ENCODE measurements around the gene SLC48A1.

The SLC48A1 gene

DNA sequence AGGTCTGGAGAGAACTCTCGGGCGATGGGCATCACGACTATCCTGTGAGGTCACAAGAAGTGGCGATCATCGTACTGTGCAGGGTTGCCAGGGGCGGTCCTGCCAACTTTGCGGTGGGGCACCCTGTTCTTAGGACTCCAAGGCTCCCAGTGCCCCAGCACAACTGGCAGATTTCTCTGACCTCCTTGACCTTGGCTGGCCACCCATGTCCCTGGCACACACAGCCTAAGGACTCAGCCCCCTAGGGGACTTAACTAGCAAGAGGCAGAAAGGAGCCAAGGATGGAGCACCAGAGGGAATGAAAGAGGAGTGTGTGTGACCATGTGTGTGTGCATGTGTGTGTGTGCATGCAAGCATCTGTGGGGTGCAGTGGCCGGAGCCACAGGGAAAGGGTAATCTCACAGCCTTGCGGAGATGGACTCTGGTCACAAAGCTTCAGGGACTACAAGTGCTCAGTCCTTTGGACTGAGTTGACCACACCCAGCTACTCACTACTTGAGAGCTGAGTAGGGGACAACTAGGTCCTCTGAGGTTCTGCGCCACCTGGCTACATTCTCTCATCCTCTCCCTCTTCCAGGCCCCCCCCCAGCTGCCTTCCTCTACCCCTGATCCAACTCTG, 13.7 kb downstream of the SLC48A1 start:
- peaks cover 40% of the 10 kb centered on the region for H3K36me3 ChIP-seq (ENCODE audit: control insufficient read depth, insufficient read depth, low read length)
- no peak overlapping the region for H3K4me3 ChIP-seq (replicated peaks; ENCODE audit: low read depth, low read length)
- no peaks in the 10 kb centered on the region for H3K27me3 ChIP-seq (replicated peaks; ENCODE audit: control insufficient read depth, insufficient read depth, low read length)
- TF ChIP-seq CTCF (IDR thresholded peaks at IDR 0.05; ENCODE audit: insufficient read depth, low read length, poor library complexity, severe bottlenecking), result no peak
- no peak for DNase-seq (ENCODE audit: extremely low read depth, insufficient read length)

- Histone ChIP-seq H3K27me3 (replicated peaks; ENCODE audit: control insufficient read depth, insufficient read depth, low read length) (no peaks in the 10 kb centered on the region), H3K36me3 (ENCODE audit: control insufficient read depth, insufficient read depth, low read length) (peaks cover 40% of the 10 kb centered on the region), H3K4me3 (replicated peaks; ENCODE audit: low read depth, low read length) (no peak overlapping the region)
- no peak for DNase-seq (ENCODE audit: extremely low read depth, insufficient read length)
- TF ChIP-seq CTCF (IDR thresholded peaks at IDR 0.05; ENCODE audit: insufficient read depth, low read length, poor library complexity, severe bottlenecking), result no peak
These were observed 14.7 kb downstream of the SLC48A1 start for GRCh38 chr12:47787596-47788319.

- peaks cover 37% of the 10 kb centered on the region for H3K36me3 ChIP-seq (ENCODE audit: control insufficient read depth, insufficient read depth, low read length)
These were observed 16.1 kb downstream of the SLC48A1 start for GRCh38 chr12:47789141-47789540.

GRCh38 chr12:47789712-47790489, 16.9 kb downstream of the SLC48A1 start:
- H3K27me3 ChIP-seq (replicated peaks; ENCODE audit: control insufficient read depth, insufficient read depth, low read length), result no peaks in the 10 kb centered on the region
- TF ChIP-seq CTCF (IDR thresholded peaks at IDR 0.05; ENCODE audit: insufficient read depth, low read length, poor library complexity, severe bottlenecking), result no peak
- no peak overlapping the region for H3K4me3 ChIP-seq (replicated peaks; ENCODE audit: low read depth, low read length)
- DNase-seq (ENCODE audit: extremely low read depth, insufficient read length), result no peak
- peaks cover 39% of the 10 kb centered on the region for H3K36me3 ChIP-seq (ENCODE audit: control insufficient read depth, insufficient read depth, low read length)

More at GRCh38 chr12:47789141-47789540, 16.1 kb downstream of the SLC48A1 start:
- no peak for DNase-seq (ENCODE audit: extremely low read depth, insufficient read length)
- no peak for TF ChIP-seq CTCF (IDR thresholded peaks at IDR 0.05; ENCODE audit: insufficient read depth, low read length, poor library complexity, severe bottlenecking)
- H3K27me3 ChIP-seq (replicated peaks; ENCODE audit: control insufficient read depth, insufficient read depth, low read length), result no peaks in the 10 kb centered on the region
- no peak overlapping the region for H3K4me3 ChIP-seq (replicated peaks; ENCODE audit: low read depth, low read length)

GRCh38 chr12:47790676-47791350, 17.8 kb downstream of the SLC48A1 start:
- H3K27me3 ChIP-seq (replicated peaks; ENCODE audit: control insufficient read depth, insufficient read depth, low read length), result no peaks in the 10 kb centered on the region
- no peak for DNase-seq (ENCODE audit: extremely low read depth, insufficient read length)
- peaks cover 32% of the 10 kb centered on the region for H3K36me3 ChIP-seq (ENCODE audit: control insufficient read depth, insufficient read depth, low read length)
- no peak for TF ChIP-seq CTCF (IDR thresholded peaks at IDR 0.05; ENCODE audit: insufficient read depth, low read length, poor library complexity, severe bottlenecking)
- H3K4me3 ChIP-seq (replicated peaks; ENCODE audit: low read depth, low read length), result no peak overlapping the region
